PFSK-1 (cell line): ENCODE data around the gene DPF3.

ENCODE experiments used
- FOXP2 ChIP-seq: optimal IDR thresholded peaks from 2 replicates; pipeline ENCODE3; 2011; ENCODE audit warnings: borderline replicate concordance, control low read depth, inconsistent platforms; ENCODE audit not compliant: insufficient read depth; ENCODE audit errors: extremely low read length, extremely low read depth
- POLR2AphosphoS5 ChIP-seq: IDR thresholded peaks from 2 replicates; pipeline ENCODE4 v1.6.1; 2012; ENCODE audit warnings: low read depth, mild to moderate bottlenecking, control low read depth, low read length, moderate library complexity
- SIN3A ChIP-seq: IDR thresholded peaks from 2 replicates; pipeline ENCODE4 v1.6.1; 2012; ENCODE audit warnings: mild to moderate bottlenecking, low read length, moderate library complexity, borderline replicate concordance; ENCODE audit not compliant: insufficient read depth
- TAF1 ChIP-seq: IDR thresholded peaks from 2 replicates; pipeline ENCODE4 v1.6.1; 2012; ENCODE audit warnings: low read length, control low read depth, borderline replicate concordance; ENCODE audit not compliant: insufficient read depth
- TF ChIP-seq, protein P1 (sequence below), 2 experiments: IDR thresholded peaks; 2 replicates each; pipeline versions ENCODE4 v1.6.1 to v1.8.0; 2011 to 2012; ENCODE audit warnings: low read depth in 2 of 2, low read length in 2 of 2, control low read depth in 1 of 2, inconsistent platforms in 1 of 2, mild to moderate bottlenecking in 1 of 2, moderate library complexity in 1 of 2; ENCODE audit not compliant: insufficient read depth in 1 of 2

DPF3 gene

DNA sequence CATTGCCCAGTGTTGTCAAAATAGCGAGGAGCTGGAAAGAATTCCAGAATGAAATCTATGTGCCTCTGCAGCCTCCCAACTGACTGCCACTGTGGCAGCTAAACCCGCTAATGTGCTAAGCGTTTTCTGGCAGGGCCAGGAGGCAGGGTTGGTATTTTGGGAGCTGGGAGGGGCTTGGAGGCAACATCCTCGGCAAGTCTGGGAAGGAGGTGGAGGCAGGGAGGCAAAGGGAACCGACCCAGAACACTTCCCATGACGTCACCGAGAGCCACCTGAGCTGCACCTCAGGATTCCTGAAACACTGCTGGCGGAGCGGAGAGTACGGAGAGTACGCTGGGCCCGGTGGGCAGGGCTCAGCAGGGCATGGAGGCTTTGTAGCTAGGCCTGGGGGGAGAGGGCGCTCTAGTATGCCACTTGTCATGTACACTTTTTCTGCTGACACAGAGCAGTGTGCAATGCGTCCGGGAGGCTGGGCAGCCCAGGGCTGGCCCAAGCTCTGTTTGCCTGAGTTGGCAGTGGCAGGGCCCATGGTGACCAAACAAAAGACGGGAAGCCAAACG lies 81.5 kb downstream of the DPF3 start:
- no peak for TF ChIP-seq POLR2AphosphoS5
- no peak for TF ChIP-seq SIN3A
- TF ChIP-seq TAF1: no peak
- TF ChIP-seq, protein P1, sequence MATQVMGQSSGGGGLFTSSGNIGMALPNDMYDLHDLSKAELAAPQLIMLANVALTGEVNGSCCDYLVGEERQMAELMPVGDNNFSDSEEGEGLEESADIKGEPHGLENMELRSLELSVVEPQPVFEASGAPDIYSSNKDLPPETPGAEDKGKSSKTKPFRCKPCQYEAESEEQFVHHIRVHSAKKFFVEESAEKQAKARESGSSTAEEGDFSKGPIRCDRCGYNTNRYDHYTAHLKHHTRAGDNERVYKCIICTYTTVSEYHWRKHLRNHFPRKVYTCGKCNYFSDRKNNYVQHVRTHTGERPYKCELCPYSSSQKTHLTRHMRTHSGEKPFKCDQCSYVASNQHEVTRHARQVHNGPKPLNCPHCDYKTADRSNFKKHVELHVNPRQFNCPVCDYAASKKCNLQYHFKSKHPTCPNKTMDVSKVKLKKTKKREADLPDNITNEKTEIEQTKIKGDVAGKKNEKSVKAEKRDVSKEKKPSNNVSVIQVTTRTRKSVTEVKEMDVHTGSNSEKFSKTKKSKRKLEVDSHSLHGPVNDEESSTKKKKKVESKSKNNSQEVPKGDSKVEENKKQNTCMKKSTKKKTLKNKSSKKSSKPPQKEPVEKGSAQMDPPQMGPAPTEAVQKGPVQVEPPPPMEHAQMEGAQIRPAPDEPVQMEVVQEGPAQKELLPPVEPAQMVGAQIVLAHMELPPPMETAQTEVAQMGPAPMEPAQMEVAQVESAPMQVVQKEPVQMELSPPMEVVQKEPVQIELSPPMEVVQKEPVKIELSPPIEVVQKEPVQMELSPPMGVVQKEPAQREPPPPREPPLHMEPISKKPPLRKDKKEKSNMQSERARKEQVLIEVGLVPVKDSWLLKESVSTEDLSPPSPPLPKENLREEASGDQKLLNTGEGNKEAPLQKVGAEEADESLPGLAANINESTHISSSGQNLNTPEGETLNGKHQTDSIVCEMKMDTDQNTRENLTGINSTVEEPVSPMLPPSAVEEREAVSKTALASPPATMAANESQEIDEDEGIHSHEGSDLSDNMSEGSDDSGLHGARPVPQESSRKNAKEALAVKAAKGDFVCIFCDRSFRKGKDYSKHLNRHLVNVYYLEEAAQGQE (IDR thresholded peaks at IDR 0.05; ENCODE audit: insufficient read depth in 1 of 2, low read depth in 2 of 2, low read length in 2 of 2): no peak
- TF ChIP-seq FOXP2: no peak

DNA sequence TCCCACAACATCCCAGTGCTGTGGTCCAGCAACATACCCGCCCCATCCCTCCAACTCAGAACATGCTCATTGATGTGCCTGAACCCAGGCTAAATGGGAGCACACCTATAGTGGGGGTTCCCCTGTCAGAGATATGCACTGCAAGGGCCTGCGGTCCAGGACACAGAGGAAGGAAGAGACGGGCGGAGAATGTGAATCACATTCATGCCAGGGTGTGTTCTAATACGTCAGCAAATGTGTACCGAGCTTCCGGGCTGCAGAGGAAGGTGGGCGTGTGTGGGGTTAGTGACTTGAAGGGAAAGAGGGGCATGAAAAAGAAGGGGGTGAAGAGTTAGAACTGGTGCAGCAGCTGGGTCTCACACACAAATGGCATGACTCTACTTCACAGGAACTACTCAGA lies 83.7 kb downstream of the DPF3 start:
- no peak for TF ChIP-seq POLR2AphosphoS5

DNA sequence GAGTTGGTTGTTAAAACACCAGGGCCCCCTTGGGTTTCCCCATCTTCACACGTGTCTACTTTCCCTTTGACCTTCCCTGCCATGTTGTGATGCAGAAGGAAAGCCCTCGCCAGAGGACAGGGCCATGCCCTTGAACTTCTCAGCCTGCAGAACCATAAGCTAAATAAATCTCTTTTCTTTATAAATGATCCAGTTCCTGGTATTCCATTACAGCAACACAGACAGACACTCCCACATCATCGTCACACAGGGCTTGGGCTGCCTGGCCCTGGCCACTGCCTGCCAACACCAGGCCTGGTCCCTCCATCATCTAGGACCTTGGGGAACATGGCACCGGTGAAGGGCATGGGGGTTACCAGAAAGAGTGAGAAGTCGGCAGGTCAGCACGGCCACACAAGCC lies 84.8 kb downstream of the DPF3 start:
- TF ChIP-seq POLR2AphosphoS5 (no peak), FOXP2 (no peak), TAF1 (no peak), SIN3A (no peak)
- TF ChIP-seq, protein P1 (IDR thresholded peaks at IDR 0.05; ENCODE audit: insufficient read depth in 1 of 2, low read depth in 2 of 2, low read length in 2 of 2): no peak

DNA sequence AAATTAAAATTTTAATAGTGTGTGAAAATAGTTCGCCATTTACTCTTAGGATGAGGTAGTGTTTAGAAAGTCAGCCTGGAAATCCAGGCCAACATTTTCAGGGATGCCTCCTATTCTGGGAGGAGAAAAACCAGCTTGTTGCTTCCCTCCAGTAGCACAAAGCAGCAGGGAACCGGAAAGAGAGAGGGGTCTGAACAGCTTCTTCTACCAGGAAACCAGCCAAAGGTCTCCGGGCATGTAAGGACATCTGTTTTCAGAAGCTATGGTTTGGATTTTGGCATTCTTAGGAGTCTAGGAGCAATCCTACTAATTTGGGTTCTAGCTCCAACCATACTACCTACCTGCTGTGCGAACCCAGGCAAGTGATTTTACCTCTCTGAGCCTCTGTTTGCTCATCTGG lies 85.3 kb downstream of the DPF3 start:
- TF ChIP-seq SIN3A: no peak
- TF ChIP-seq TAF1: no peak
- TF ChIP-seq, protein P1 (IDR thresholded peaks at IDR 0.05; ENCODE audit: insufficient read depth in 1 of 2, low read depth in 2 of 2, low read length in 2 of 2): no peak
- TF ChIP-seq POLR2AphosphoS5: no peak
- no peak for TF ChIP-seq FOXP2

DNA sequence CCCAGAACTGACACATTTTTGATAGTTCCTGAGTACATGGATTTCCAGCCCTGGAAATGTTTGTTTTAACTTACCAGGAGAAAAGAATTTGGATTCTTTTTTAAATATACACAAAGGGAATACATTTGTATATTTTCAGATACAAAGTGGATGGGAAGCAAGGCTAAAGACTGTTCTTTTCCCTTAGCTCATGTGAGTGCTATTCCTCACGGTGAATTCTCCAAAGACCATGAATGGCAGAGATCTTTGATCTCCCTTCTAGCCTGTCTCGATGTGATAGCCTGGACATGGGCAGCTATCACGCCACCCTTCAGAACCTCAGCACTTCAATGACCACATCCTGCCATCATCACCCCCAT lies 91.3 kb downstream of the DPF3 start:
- TF ChIP-seq SIN3A (no peak), FOXP2 (no peak), POLR2AphosphoS5 (no peak), TAF1 (no peak)
- TF ChIP-seq, protein P1 (IDR thresholded peaks at IDR 0.05; ENCODE audit: insufficient read depth in 1 of 2, low read depth in 2 of 2, low read length in 2 of 2): no peak
